ENCODE measurements around the gene CCL2. TPM values are rescaled to one million over a fixed set of nuclear protein-coding genes. Genes with fewer than 3 reads are reported as not detected.

The CCL2 gene
- total RNA-seq, 2 donors from 2014 or later = 30.2 to 41.8 TPM

- Histone ChIP-seq H3K27ac (no peak overlapping the region), H3K27me3 (replicated peaks; ENCODE audit: insufficient read depth) (no peaks in the 10 kb centered on the region), H3K9me3 (no peaks in the 10 kb centered on the region), H3K36me3 (no peaks in the 10 kb centered on the region), H3K4me3 (no peak overlapping the region), H3K4me1 (replicated peaks) (no peaks in the 10 kb centered on the region)
- WGBS = 58% methylated on average over 4 of the region's 4 CpGs
- intact Hi-C loops (cut with DNase I) = no loop called here
- TF ChIP-seq POLR2AphosphoS5 (IDR thresholded peaks at IDR 0.05) (no peak), POLR2A (IDR thresholded peaks at IDR 0.05) (no peak)
- TF ChIP-seq, protein P1, sequence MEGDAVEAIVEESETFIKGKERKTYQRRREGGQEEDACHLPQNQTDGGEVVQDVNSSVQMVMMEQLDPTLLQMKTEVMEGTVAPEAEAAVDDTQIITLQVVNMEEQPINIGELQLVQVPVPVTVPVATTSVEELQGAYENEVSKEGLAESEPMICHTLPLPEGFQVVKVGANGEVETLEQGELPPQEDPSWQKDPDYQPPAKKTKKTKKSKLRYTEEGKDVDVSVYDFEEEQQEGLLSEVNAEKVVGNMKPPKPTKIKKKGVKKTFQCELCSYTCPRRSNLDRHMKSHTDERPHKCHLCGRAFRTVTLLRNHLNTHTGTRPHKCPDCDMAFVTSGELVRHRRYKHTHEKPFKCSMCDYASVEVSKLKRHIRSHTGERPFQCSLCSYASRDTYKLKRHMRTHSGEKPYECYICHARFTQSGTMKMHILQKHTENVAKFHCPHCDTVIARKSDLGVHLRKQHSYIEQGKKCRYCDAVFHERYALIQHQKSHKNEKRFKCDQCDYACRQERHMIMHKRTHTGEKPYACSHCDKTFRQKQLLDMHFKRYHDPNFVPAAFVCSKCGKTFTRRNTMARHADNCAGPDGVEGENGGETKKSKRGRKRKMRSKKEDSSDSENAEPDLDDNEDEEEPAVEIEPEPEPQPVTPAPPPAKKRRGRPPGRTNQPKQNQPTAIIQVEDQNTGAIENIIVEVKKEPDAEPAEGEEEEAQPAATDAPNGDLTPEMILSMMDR (IDR thresholded peaks at IDR 0.05) = no peak
- no peak for DNase-seq (ENCODE audit: low spot score)
Measured at GRCh38 chr17:34290586-34290985, 35.5 kb downstream of the CCL2 start.

DNA sequence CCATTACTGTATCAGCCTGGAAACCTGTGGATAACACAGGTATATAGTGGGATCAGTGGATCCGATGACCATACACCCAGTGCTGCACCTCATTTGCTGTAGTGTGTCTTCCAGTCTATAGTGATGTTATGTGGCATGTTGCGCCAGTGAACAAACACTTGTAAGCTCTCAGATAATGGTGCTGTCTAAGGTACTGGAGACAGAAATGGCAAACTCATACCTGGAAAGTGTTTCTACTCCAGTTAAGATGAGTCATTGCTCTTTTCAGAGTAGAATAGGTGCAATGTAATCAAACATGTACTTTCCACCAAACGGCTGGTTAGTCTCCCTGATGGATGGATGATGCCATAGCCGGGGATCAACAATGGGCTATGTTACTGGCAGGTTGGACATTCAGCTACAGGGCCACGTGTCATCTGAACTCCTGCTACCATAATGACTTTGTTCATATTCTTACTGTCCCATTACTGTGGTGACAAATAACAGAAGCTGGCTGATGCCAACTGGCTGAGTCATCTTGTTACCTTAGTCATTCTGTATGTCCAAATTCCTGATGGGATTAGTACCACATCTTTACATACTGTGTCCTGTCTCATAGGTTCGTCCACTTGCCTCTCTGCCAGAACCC, 36.8 kb downstream of the CCL2 start:
- Histone ChIP-seq H3K27me3 (replicated peaks; ENCODE audit: insufficient read depth) (no peaks in the 10 kb centered on the region), H3K27ac (no peak overlapping the region), H3K4me1 (replicated peaks) (no peaks in the 10 kb centered on the region), H3K9me3 (no peaks in the 10 kb centered on the region), H3K36me3 (no peaks in the 10 kb centered on the region), H3K4me3 (no peak overlapping the region)
- intact Hi-C loops (cut with DNase I) = no loop called here
- DNase-seq (ENCODE audit: low spot score) = no peak
- WGBS = 90% methylated on average over 6 of the region's 6 CpGs
- TF ChIP-seq POLR2A (IDR thresholded peaks at IDR 0.05) = no peak
- TF ChIP-seq, protein P1 (IDR thresholded peaks at IDR 0.05) = no peak
- TF ChIP-seq POLR2AphosphoS5 (IDR thresholded peaks at IDR 0.05) = no peak

DNA sequence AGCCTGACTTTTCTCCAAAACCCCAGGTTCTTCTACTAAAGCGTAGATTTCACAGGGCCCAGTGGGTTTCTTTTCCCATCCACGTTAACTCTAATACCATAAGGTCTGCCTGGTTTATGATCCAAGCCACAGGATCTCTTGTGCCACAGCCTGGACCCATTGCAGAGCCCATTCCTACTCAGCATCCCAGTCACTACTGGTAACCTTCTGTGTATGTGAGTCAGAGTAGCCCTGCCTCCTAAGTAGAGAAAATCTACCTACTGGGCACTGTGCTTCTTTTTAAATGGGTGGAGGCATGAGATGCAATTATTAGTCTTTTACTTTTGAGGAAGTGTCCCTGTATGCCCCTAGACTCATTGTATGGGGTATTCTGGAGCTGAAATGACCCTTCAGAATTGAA, 43.9 kb downstream of the CCL2 start:
- no peaks in the 10 kb centered on the region for H3K9me3 ChIP-seq
- no peaks in the 10 kb centered on the region for H3K27me3 ChIP-seq (replicated peaks; ENCODE audit: insufficient read depth)
- no peak for DNase-seq (ENCODE audit: low spot score)
- intact Hi-C loops (cut with DNase I) = no loop called here
- no peak overlapping the region for H3K27ac ChIP-seq
- TF ChIP-seq POLR2A (IDR thresholded peaks at IDR 0.05) (no peak), POLR2AphosphoS5 (IDR thresholded peaks at IDR 0.05) (no peak)
- TF ChIP-seq, protein P1 (IDR thresholded peaks at IDR 0.05) = no peak
- WGBS = 95% methylated on average over 2 of the region's 2 CpGs
- H3K4me1 ChIP-seq (replicated peaks) = no peaks in the 10 kb centered on the region
- no peak overlapping the region for H3K4me3 ChIP-seq
- H3K36me3 ChIP-seq = no peaks in the 10 kb centered on the region

DNA sequence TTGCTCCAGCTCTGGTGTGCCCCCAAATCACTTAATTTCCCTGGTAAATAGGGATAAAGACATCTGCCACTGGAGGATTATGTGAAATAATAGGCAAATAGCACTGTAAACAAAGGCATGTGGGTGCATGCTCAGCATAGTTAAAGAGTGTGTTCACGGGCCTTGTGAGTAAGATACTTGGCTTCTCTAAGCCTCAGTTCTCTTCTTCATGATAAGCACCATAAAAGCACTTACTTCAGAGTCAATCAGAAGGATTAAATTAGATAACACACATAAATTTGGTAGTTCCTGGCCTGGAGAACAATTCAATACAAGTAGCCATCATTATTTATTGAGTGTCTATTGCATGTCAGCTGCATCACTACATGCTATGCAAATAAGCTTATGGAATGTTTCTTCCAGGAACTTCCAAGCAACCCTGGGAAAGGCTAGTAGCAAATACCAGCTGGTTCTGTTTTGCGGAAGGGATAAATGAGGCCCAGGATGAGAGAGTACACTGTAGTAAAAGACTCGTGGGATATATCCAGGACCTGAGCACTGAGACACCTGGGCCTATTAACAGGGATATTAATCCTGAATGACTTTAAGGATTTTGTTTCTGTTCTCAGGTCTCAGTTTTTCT, 45.0 kb downstream of the CCL2 start:
- no peak for DNase-seq (ENCODE audit: low spot score)
- Histone ChIP-seq H3K4me1 (replicated peaks) (no peaks in the 10 kb centered on the region), H3K36me3 (no peaks in the 10 kb centered on the region), H3K4me3 (no peak overlapping the region), H3K9me3 (no peaks in the 10 kb centered on the region), H3K27ac (no peak overlapping the region), H3K27me3 (replicated peaks; ENCODE audit: insufficient read depth) (no peaks in the 10 kb centered on the region)
- intact Hi-C loops (cut with DNase I) = no loop called here
- TF ChIP-seq, protein P1 (IDR thresholded peaks at IDR 0.05) = no peak
- TF ChIP-seq POLR2AphosphoS5 (IDR thresholded peaks at IDR 0.05) = no peak
- no peak for TF ChIP-seq POLR2A (IDR thresholded peaks at IDR 0.05)
- 54% methylated on average over 3 of the region's 3 CpGs for WGBS
